ENCODE measurements around the gene EXOC4.

- TF ChIP-seq, protein P1, sequence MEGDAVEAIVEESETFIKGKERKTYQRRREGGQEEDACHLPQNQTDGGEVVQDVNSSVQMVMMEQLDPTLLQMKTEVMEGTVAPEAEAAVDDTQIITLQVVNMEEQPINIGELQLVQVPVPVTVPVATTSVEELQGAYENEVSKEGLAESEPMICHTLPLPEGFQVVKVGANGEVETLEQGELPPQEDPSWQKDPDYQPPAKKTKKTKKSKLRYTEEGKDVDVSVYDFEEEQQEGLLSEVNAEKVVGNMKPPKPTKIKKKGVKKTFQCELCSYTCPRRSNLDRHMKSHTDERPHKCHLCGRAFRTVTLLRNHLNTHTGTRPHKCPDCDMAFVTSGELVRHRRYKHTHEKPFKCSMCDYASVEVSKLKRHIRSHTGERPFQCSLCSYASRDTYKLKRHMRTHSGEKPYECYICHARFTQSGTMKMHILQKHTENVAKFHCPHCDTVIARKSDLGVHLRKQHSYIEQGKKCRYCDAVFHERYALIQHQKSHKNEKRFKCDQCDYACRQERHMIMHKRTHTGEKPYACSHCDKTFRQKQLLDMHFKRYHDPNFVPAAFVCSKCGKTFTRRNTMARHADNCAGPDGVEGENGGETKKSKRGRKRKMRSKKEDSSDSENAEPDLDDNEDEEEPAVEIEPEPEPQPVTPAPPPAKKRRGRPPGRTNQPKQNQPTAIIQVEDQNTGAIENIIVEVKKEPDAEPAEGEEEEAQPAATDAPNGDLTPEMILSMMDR (conservative IDR thresholded peaks at IDR 0.05): no peak
- no peak for TF ChIP-seq ZFX (IDR thresholded peaks at IDR 0.05)
These were observed 560.0 kb downstream of the EXOC4 start for GRCh38 chr7:133812877-133813276.
